Liver (tissue), 9 donors: ENCODE results near the gene RNF220. TPM values are rescaled to one million over a fixed set of nuclear protein-coding genes. Genes with fewer than 3 reads are reported as not detected.

Experiments used
- DNase-seq: peaks from one replicate; pipeline ENCODE4 v3.0.0-alpha.2; 2017; ENCODE audit warnings: low spot score
- H3K27ac ChIP-seq, 2 donors: one replicate each; pipeline ENCODE4 v1.7.0; 2013; ENCODE audit warnings: inconsistent platforms in 2 of 2, low read length in 2 of 2, control low read depth in 1 of 2, low read depth in 1 of 2, mild to moderate bottlenecking in 1 of 2
- H3K27me3 ChIP-seq, 4 donors: one replicate each; pipeline versions ENCODE4 v1.6.1 to v1.7.0; 2013; ENCODE audit warnings: low read length in 3 of 4, inconsistent platforms in 1 of 4, mild to moderate bottlenecking in 1 of 4, moderate library complexity in 1 of 4; ENCODE audit not compliant: control insufficient read depth in 4 of 4, insufficient read depth in 4 of 4
- H3K36me3 ChIP-seq, 4 donors: one replicate each; pipeline versions ENCODE4 v1.6.1 to v1.7.0; 2013; ENCODE audit warnings: low read length in 3 of 4, mild to moderate bottlenecking in 3 of 4, low read depth in 1 of 4, moderate library complexity in 1 of 4; ENCODE audit not compliant: control insufficient read depth in 4 of 4, insufficient read depth in 3 of 4
- H3K4me1 ChIP-seq, 4 donors: one replicate each; pipeline versions ENCODE4 v1.6.1 to v1.7.0; 2013; ENCODE audit warnings: low read length in 3 of 4, mild to moderate bottlenecking in 3 of 4, moderate library complexity in 1 of 4; ENCODE audit not compliant: control insufficient read depth in 4 of 4, insufficient read depth in 4 of 4
- H3K4me3 ChIP-seq, 3 donors: one replicate each; pipeline versions ENCODE4 v1.6.1 to v1.7.0; 2013; ENCODE audit warnings: low read length in 3 of 3, control low read depth in 1 of 3, low read depth in 1 of 3, mild to moderate bottlenecking in 1 of 3
- H3K9ac ChIP-seq, 2 donors: one replicate each; pipeline ENCODE4 v1.7.0; 2013; ENCODE audit warnings: low read length in 2 of 2, mild to moderate bottlenecking in 2 of 2, moderate library complexity in 2 of 2, control low read depth in 1 of 2, low read depth in 1 of 2
- H3K9me3 ChIP-seq, 4 donors: one replicate each; pipeline versions ENCODE4 v1.6.1 to v1.7.0; 2013; ENCODE audit warnings: low read length in 3 of 4; ENCODE audit not compliant: control insufficient read depth in 4 of 4
- EGR1 ChIP-seq, 2 donors: IDR thresholded peaks; 2 replicates each; pipeline ENCODE4 v1.6.1; 2016 to 2018; ENCODE audit warnings: antibody characterized with exemption in 2 of 2, low read depth in 2 of 2
- FOXA1 ChIP-seq: IDR thresholded peaks from 2 replicates; pipeline ENCODE4 v1.6.1; 2016; ENCODE audit warnings: antibody characterized with exemption
- FOXA2 ChIP-seq: IDR thresholded peaks from 2 replicates; pipeline ENCODE4 v1.6.1; 2016; ENCODE audit warnings: antibody characterized with exemption
- GABPA ChIP-seq, 2 donors: IDR thresholded peaks in 1 of 2; conservative IDR thresholded peaks in 1 of 2; 2 replicates each; pipeline ENCODE4 v1.6.1; 2016; ENCODE audit warnings: antibody characterized with exemption in 2 of 2, mild to moderate bottlenecking in 1 of 2, moderate library complexity in 1 of 2
- HNF4A ChIP-seq, 2 donors: conservative IDR thresholded peaks; 2 replicates each; pipeline ENCODE4 v1.6.1; 2016; ENCODE audit warnings: antibody characterized with exemption in 2 of 2, mild to moderate bottlenecking in 2 of 2
- HNF4G ChIP-seq: IDR thresholded peaks from 2 replicates; pipeline ENCODE4 v1.6.1; 2016; ENCODE audit warnings: antibody characterized with exemption
- JUND ChIP-seq, 2 donors: IDR thresholded peaks; 2 replicates each; pipeline ENCODE4 v1.6.1; 2016; ENCODE audit warnings: antibody characterized with exemption in 2 of 2
- NR2F2 ChIP-seq: IDR thresholded peaks from 2 replicates; pipeline ENCODE4 v1.6.1; 2016; ENCODE audit warnings: antibody characterized with exemption
- RAD21 ChIP-seq, 2 donors: IDR thresholded peaks; 2 replicates each; pipeline ENCODE4 v1.6.1; 2016; ENCODE audit warnings: antibody characterized with exemption in 2 of 2, mild to moderate bottlenecking in 2 of 2
- RXRA ChIP-seq, 2 donors: IDR thresholded peaks; 2 replicates each; pipeline ENCODE4 v1.6.1; 2017 to 2018; ENCODE audit warnings: antibody characterized with exemption in 2 of 2, mild to moderate bottlenecking in 1 of 2
- SP1 ChIP-seq: IDR thresholded peaks from 2 replicates; pipeline ENCODE4 v1.6.1; 2018; ENCODE audit warnings: antibody characterized with exemption, mild to moderate bottlenecking
- TAF1 ChIP-seq: conservative IDR thresholded peaks from 2 replicates; pipeline ENCODE4 v1.6.1; 2016; ENCODE audit warnings: antibody characterized with exemption, mild to moderate bottlenecking
- YY1 ChIP-seq: IDR thresholded peaks from 2 replicates; pipeline ENCODE4 v1.6.1; 2016; ENCODE audit warnings: antibody characterized with exemption, mild to moderate bottlenecking
- WGBS: extraction: QIAGEN DNeasy Blood & Tissue Kit; methylation state at CpG from one replicate; pipeline ENCODE4 v1.1.7; 2013; 5-methylcytosine and 5-hydroxymethylcytosine counted together
- polyA plus RNA-seq, 2 donors: library from polyadenylated mRNA; stranded (reverse) in 1 of 2; unstranded in 1 of 2; fragments of 200-250 nt in 1 of 2; fragments of >200 nt in 1 of 2; fragmentation: Nextera tagmentation in 1 of 2; extraction: Ambion mirVana in 1 of 2; gene quantifications; one replicate each; pipeline versions ENCODE4 v1.2.1 to v1.2.3, GENCODE V29; 2013 to 2015
- total RNA-seq, 2 donors: library from RNA; depleted of rRNA; stranded (reverse); fragments of >200 nt; gene quantifications; one replicate each; pipeline ENCODE4 v1.2.3, GENCODE V29; 2014
- TF ChIP-seq, protein P1 (sequence below): IDR thresholded peaks from 2 replicates; pipeline ENCODE4 v1.6.1; 2016; ENCODE audit warnings: antibody characterized with exemption
- TF ChIP-seq, protein P2 (sequence below): IDR thresholded peaks from 2 replicates; pipeline ENCODE4 v1.6.1; 2016; ENCODE audit warnings: antibody characterized with exemption, mild to moderate bottlenecking
- TF ChIP-seq, protein P3 (sequence below): IDR thresholded peaks from 2 replicates; pipeline ENCODE4 v1.6.1; 2016; ENCODE audit warnings: antibody characterized with exemption
- TF ChIP-seq, protein P4 (sequence below): fragments of 150-350 bp; IDR thresholded peaks from 2 replicates; pipeline ENCODE4 v1.5.1; 2017; ENCODE audit warnings: improper control_type of control experiment, low read depth, low read length; ENCODE audit not compliant: missing input control
- TF ChIP-seq, protein P5 (sequence below): IDR thresholded peaks from 2 replicates; pipeline ENCODE4 v1.6.1; 2016; ENCODE audit warnings: antibody characterized with exemption
- donor health status: healthy.
- donor health status: healthy.
- donor health status: healthy.
- donor health status: healthy.
- donor health status: healthy.

RNF220 gene
- total and polyA plus RNA-seq, 4 donors, result 18.2 to 35.8 (median 26.1) TPM

DNA sequence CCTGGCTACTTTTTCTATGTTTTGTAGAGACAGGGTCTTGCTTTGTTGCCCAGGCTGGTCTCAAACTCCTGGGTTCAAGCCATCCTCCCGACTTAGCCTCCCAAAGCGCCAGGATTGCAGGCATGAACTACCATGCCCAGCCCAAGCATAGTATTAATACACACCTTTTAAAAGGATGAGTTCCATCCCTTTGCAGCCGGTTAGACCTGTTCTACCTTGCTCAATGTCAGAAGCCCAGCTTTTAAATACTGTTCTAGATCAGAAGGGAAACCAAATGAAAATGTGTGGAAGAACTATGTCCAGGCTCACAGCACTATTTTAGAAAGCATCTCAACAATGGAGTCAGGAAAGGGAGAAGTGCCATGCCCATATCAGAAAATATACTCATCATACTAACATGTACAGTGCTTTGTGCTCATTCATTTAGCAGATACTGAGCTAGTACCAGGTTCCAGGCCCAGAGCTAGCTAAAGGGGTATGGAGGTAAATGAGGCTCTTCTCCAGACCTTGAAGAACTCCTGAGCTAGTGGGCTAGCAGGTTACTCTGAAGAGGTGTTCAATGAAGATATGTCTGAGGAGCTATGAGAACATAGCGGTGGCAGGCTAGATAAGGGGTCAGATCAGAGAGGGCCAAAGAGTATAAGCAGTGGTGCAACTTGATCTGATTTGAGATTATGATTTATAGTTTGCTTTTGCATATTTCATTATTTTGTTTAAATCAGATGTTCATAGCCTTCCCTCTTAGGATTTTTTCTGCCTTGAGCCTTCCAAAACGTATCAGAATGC is 78.2 kb downstream of the RNF220 start:
- 89% methylated on average over 5 of the region's 5 CpGs for WGBS
- H3K27ac ChIP-seq, result no peak overlapping the region
- H3K4me1 ChIP-seq, result no peaks in the 10 kb centered on the region
- H3K9me3 ChIP-seq, result no peaks in the 10 kb centered on the region
- TF ChIP-seq EGR1 (IDR thresholded peaks at IDR 0.05; ENCODE audit: low read depth in 2 of 2) (no peak), TAF1 (no peak), RXRA (IDR thresholded peaks at IDR 0.05) (no peak), FOXA1 (no peak), NR2F2 (no peak), HNF4A (conservative IDR thresholded peaks at IDR 0.05) (no peak), RAD21 (IDR thresholded peaks at IDR 0.05) (no peak)
- TF ChIP-seq, protein P1, sequence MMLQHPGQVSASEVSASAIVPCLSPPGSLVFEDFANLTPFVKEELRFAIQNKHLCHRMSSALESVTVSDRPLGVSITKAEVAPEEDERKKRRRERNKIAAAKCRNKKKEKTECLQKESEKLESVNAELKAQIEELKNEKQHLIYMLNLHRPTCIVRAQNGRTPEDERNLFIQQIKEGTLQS, result no peak
- TF ChIP-seq, protein P2, sequence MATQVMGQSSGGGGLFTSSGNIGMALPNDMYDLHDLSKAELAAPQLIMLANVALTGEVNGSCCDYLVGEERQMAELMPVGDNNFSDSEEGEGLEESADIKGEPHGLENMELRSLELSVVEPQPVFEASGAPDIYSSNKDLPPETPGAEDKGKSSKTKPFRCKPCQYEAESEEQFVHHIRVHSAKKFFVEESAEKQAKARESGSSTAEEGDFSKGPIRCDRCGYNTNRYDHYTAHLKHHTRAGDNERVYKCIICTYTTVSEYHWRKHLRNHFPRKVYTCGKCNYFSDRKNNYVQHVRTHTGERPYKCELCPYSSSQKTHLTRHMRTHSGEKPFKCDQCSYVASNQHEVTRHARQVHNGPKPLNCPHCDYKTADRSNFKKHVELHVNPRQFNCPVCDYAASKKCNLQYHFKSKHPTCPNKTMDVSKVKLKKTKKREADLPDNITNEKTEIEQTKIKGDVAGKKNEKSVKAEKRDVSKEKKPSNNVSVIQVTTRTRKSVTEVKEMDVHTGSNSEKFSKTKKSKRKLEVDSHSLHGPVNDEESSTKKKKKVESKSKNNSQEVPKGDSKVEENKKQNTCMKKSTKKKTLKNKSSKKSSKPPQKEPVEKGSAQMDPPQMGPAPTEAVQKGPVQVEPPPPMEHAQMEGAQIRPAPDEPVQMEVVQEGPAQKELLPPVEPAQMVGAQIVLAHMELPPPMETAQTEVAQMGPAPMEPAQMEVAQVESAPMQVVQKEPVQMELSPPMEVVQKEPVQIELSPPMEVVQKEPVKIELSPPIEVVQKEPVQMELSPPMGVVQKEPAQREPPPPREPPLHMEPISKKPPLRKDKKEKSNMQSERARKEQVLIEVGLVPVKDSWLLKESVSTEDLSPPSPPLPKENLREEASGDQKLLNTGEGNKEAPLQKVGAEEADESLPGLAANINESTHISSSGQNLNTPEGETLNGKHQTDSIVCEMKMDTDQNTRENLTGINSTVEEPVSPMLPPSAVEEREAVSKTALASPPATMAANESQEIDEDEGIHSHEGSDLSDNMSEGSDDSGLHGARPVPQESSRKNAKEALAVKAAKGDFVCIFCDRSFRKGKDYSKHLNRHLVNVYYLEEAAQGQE, result no peak
- no peak overlapping the region for H3K9ac ChIP-seq
- peaks cover 0 to 5% (median 0%) of the 10 kb centered on the region in 4 donors for H3K27me3 ChIP-seq
- no peaks in the 10 kb centered on the region for H3K36me3 ChIP-seq
- DNase-seq, result no peak
- H3K4me3 ChIP-seq, result no peak overlapping the region

DNA sequence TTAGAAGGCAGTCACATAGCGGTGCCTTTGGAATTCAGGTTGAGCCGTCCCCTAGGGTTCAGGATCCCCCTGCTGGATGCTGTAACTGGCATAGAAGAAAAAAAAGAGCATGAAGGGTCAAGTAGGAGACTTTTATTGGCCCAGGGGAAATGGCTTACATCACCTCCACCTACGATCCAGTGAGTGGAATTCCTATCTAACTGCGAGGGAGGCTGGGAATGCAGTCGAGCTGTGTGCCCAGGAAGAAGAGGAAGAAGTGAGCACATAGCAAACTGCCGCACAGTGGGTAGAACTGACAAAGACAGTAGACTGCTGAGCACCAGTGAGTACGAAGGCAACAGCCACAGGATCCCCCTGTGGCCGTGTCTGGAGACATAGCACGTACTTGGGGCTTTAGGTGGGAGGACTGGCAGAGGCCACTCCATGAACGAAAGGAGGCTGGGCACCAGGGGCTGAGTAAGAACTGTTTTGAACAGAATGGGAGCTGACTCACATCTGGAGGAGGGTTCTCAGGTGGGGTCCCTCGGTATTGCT is 79.2 kb downstream of the RNF220 start:
- DNase-seq, result no peak
- peaks cover 0 to 5% (median 0%) of the 10 kb centered on the region in 4 donors for H3K27me3 ChIP-seq
- H3K9ac ChIP-seq, result no peak overlapping the region
- H3K9me3 ChIP-seq, result no peaks in the 10 kb centered on the region
- H3K36me3 ChIP-seq, result no peaks in the 10 kb centered on the region
- no peaks in the 10 kb centered on the region for H3K4me1 ChIP-seq
- no peak overlapping the region for H3K27ac ChIP-seq
- H3K4me3 ChIP-seq, result no peak overlapping the region
- TF ChIP-seq, protein P2, result no peak
- TF ChIP-seq RXRA (IDR thresholded peaks at IDR 0.05), result no peak
- TF ChIP-seq, protein P3, sequence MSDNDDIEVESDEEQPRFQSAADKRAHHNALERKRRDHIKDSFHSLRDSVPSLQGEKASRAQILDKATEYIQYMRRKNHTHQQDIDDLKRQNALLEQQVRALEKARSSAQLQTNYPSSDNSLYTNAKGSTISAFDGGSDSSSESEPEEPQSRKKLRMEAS, result no peak
- TF ChIP-seq FOXA1, result no peak
- TF ChIP-seq NR2F2, result no peak
- no peak for TF ChIP-seq HNF4G
- TF ChIP-seq JUND (IDR thresholded peaks at IDR 0.05), result no peak
- no peak for TF ChIP-seq GABPA (IDR thresholded peaks at IDR 0.05 in 1 of 2, conservative IDR thresholded peaks at IDR 0.05 in 1 of 2)
- TF ChIP-seq TAF1, result no peak
- no peak for TF ChIP-seq RAD21 (IDR thresholded peaks at IDR 0.05)
- TF ChIP-seq, protein P1, result no peak
- TF ChIP-seq SP1, result no peak
- no peak for TF ChIP-seq YY1
- TF ChIP-seq, protein P4, sequence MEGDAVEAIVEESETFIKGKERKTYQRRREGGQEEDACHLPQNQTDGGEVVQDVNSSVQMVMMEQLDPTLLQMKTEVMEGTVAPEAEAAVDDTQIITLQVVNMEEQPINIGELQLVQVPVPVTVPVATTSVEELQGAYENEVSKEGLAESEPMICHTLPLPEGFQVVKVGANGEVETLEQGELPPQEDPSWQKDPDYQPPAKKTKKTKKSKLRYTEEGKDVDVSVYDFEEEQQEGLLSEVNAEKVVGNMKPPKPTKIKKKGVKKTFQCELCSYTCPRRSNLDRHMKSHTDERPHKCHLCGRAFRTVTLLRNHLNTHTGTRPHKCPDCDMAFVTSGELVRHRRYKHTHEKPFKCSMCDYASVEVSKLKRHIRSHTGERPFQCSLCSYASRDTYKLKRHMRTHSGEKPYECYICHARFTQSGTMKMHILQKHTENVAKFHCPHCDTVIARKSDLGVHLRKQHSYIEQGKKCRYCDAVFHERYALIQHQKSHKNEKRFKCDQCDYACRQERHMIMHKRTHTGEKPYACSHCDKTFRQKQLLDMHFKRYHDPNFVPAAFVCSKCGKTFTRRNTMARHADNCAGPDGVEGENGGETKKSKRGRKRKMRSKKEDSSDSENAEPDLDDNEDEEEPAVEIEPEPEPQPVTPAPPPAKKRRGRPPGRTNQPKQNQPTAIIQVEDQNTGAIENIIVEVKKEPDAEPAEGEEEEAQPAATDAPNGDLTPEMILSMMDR, result no peak
- TF ChIP-seq, protein P5, sequence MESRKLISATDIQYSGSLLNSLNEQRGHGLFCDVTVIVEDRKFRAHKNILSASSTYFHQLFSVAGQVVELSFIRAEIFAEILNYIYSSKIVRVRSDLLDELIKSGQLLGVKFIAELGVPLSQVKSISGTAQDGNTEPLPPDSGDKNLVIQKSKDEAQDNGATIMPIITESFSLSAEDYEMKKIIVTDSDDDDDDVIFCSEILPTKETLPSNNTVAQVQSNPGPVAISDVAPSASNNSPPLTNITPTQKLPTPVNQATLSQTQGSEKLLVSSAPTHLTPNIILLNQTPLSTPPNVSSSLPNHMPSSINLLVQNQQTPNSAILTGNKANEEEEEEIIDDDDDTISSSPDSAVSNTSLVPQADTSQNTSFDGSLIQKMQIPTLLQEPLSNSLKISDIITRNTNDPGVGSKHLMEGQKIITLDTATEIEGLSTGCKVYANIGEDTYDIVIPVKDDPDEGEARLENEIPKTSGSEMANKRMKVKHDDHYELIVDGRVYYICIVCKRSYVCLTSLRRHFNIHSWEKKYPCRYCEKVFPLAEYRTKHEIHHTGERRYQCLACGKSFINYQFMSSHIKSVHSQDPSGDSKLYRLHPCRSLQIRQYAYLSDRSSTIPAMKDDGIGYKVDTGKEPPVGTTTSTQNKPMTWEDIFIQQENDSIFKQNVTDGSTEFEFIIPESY, result no peak
- no peak for TF ChIP-seq EGR1 (IDR thresholded peaks at IDR 0.05; ENCODE audit: low read depth in 2 of 2)
- no peak for TF ChIP-seq FOXA2
- no peak for TF ChIP-seq HNF4A (conservative IDR thresholded peaks at IDR 0.05)
- 66% methylated on average over 11 of the region's 11 CpGs for WGBS
